H9 (cell line): ENCODE data around the gene TRABD. TPM values are rescaled to one million over a fixed set of nuclear protein-coding genes. Genes with fewer than 3 reads are reported as not detected.

Experiments used
- DNase-seq: peaks from one replicate; pipeline ENCODE4 v3.0.0-alpha.2; 2017
- H2AFZ ChIP-seq: one replicate; pipeline ENCODE4 v1.6.1; 2013; ENCODE audit warnings: mild to moderate bottlenecking, low read length, control low read depth, moderate library complexity
- H2AK5ac ChIP-seq: 2 replicates; pipeline ENCODE4 v1.6.1; 2013; ENCODE audit warnings: low read length, control low read depth, mixed read lengths; ENCODE audit not compliant: insufficient read length
- H2BK120ac ChIP-seq: one replicate; pipeline ENCODE4 v1.6.1; 2013; ENCODE audit warnings: low read depth, mild to moderate bottlenecking, low read length, control low read depth, inconsistent platforms; ENCODE audit not compliant: poor library complexity, severe bottlenecking
- H2BK12ac ChIP-seq: 2 replicates; pipeline ENCODE4 v1.6.1; 2013; ENCODE audit warnings: low read length, control low read depth, mixed read lengths, low read depth; ENCODE audit not compliant: insufficient read length
- H2BK15ac ChIP-seq: 2 replicates; pipeline ENCODE4 v1.6.1; 2013; ENCODE audit warnings: low read depth, low read length, control low read depth
- H2BK20ac ChIP-seq: one replicate; pipeline ENCODE4 v1.6.1; 2013; ENCODE audit warnings: low read depth, mild to moderate bottlenecking, low read length, control low read depth, inconsistent platforms; ENCODE audit not compliant: poor library complexity, severe bottlenecking
- H2BK5ac ChIP-seq: 2 replicates; pipeline ENCODE4 v1.6.1; 2013; ENCODE audit warnings: low read length, control low read depth, mixed read lengths; ENCODE audit not compliant: insufficient read length
- H3K14ac ChIP-seq: 2 replicates; pipeline ENCODE4 v1.6.1; 2013; ENCODE audit warnings: low read length, control low read depth; ENCODE audit not compliant: insufficient read depth
- H3K18ac ChIP-seq: 2 replicates; pipeline ENCODE4 v1.6.1; 2013; ENCODE audit warnings: low read depth, mild to moderate bottlenecking, mixed read lengths, low read length, control low read depth; ENCODE audit not compliant: insufficient read length
- H3K23ac ChIP-seq: 2 replicates; pipeline ENCODE4 v1.6.1; 2013; ENCODE audit warnings: low read length, control low read depth, mixed read lengths, low read depth; ENCODE audit not compliant: insufficient read length
- H3K23me2 ChIP-seq: 2 replicates; pipeline ENCODE4 v1.6.1; 2013; ENCODE audit warnings: low read depth, mild to moderate bottlenecking, mixed read lengths, low read length, control low read depth; ENCODE audit not compliant: insufficient read length, poor library complexity, severe bottlenecking
- H3K27ac ChIP-seq: 2 replicates; pipeline ENCODE4 v1.5.1; 2013; ENCODE audit warnings: low read length, control low read depth, mixed read lengths, low read depth; ENCODE audit not compliant: insufficient read length
- H3K27me3 ChIP-seq: 2 replicates; pipeline ENCODE4 v1.6.1; 2013; ENCODE audit warnings: low read length, control low read depth, inconsistent platforms; ENCODE audit not compliant: insufficient read depth
- H3K4ac ChIP-seq: 2 replicates; pipeline ENCODE4 v1.6.1; 2013; ENCODE audit warnings: low read depth, mild to moderate bottlenecking, control low read depth, inconsistent platforms, low read length, moderate library complexity
- H3K4me1 ChIP-seq: 2 replicates; pipeline ENCODE4 v1.6.1; 2013; ENCODE audit warnings: low read length, control low read depth, inconsistent platforms; ENCODE audit not compliant: insufficient read depth
- H3K4me2 ChIP-seq: 2 replicates; pipeline ENCODE4 v1.6.1; 2013; ENCODE audit warnings: low read length, control low read depth, mixed read lengths; ENCODE audit not compliant: insufficient read length, insufficient read depth
- H3K56ac ChIP-seq: 2 replicates; pipeline ENCODE4 v1.6.1; 2013; ENCODE audit warnings: low read depth, mild to moderate bottlenecking, mixed read lengths, low read length, control low read depth; ENCODE audit not compliant: insufficient read length
- H3K79me1 ChIP-seq: 2 replicates; pipeline ENCODE4 v1.6.1; 2013; ENCODE audit warnings: low read depth, mild to moderate bottlenecking, moderate library complexity, low read length, control low read depth, inconsistent platforms; ENCODE audit not compliant: insufficient read depth, poor library complexity, severe bottlenecking
- H3K79me2 ChIP-seq: 2 replicates; pipeline ENCODE4 v1.6.1; 2013; ENCODE audit warnings: low read length, control low read depth, inconsistent platforms; ENCODE audit not compliant: insufficient read depth
- H3K9ac ChIP-seq: 2 replicates; pipeline ENCODE4 v1.6.1; 2013; ENCODE audit warnings: low read length, control low read depth, mixed read lengths; ENCODE audit not compliant: insufficient read length; ENCODE audit errors: extremely low read depth
- H3K9me3 ChIP-seq: one replicate; pipeline ENCODE4 v1.6.1; 2013; ENCODE audit warnings: low read depth, low read length, inconsistent platforms; ENCODE audit not compliant: control insufficient read depth
- H3T11ph ChIP-seq: one replicate; pipeline ENCODE4 v1.6.1; 2013; ENCODE audit warnings: mild to moderate bottlenecking, low read length, control low read depth, inconsistent platforms
- H4K20me1 ChIP-seq: one replicate; pipeline ENCODE4 v1.6.1; 2013; ENCODE audit not compliant: control insufficient read depth, insufficient read length, insufficient read depth
- H4K5ac ChIP-seq: 2 replicates; pipeline ENCODE4 v1.6.1; 2013; ENCODE audit warnings: low read depth, mild to moderate bottlenecking, mixed read lengths, low read length, control low read depth; ENCODE audit not compliant: insufficient read length
- H4K8ac ChIP-seq: replicated peaks from 2 replicates; pipeline ENCODE4 v1.6.1; 2013; ENCODE audit warnings: low read length, control low read depth, mixed read lengths, low read depth; ENCODE audit not compliant: insufficient read length
- H4K91ac ChIP-seq: 2 replicates; pipeline ENCODE4 v1.6.1; 2013; ENCODE audit warnings: low read depth, mild to moderate bottlenecking, moderate library complexity, mixed read lengths, low read length, control low read depth; ENCODE audit not compliant: insufficient read length
- H3K27ac Mint-ChIP-seq, 3 experiments: 2 replicates in 2 of 3; 3 replicates in 1 of 3; pipeline ENCODE4 v1.8.0; 2020 to 2021; ENCODE audit warnings: mixed read lengths in 3 of 3, mild to moderate bottlenecking in 1 of 3, moderate library complexity in 1 of 3
- H3K27me3 Mint-ChIP-seq: 2 replicates; pipeline ENCODE4 v1.8.0; 2021; ENCODE audit warnings: low read depth, mild to moderate bottlenecking, moderate library complexity, mixed read lengths
- H3K36me3 Mint-ChIP-seq, 3 experiments: 2 replicates in 2 of 3; 3 replicates in 1 of 3; pipeline ENCODE4 v1.8.0; 2020 to 2021; ENCODE audit warnings: low read depth in 3 of 3, mixed read lengths in 3 of 3; ENCODE audit not compliant: insufficient read depth in 1 of 3
- H3K4me1 Mint-ChIP-seq, 2 experiments: 2 replicates each; pipeline ENCODE4 v1.8.0; 2020; ENCODE audit warnings: mixed read lengths in 2 of 2
- H3K4me3 Mint-ChIP-seq, 2 experiments: 2 replicates in 1 of 2; 3 replicates in 1 of 2; pipeline ENCODE4 v1.8.0; 2020 to 2021; ENCODE audit warnings: mild to moderate bottlenecking in 2 of 2, mixed read lengths in 2 of 2, moderate library complexity in 1 of 2
- H3K9me3 Mint-ChIP-seq, 2 experiments: 2 replicates in 1 of 2; 3 replicates in 1 of 2; pipeline ENCODE4 v1.8.0; 2020; ENCODE audit warnings: mild to moderate bottlenecking in 2 of 2, mixed read lengths in 2 of 2, moderate library complexity in 1 of 2
- CTCF ChIP-seq: fragments of 200-600 bp; sonication (generic); conservative IDR thresholded peaks from 3 replicates; pipeline ENCODE4 v1.8.0; 2021; ENCODE audit warnings: antibody characterized with exemption, mild to moderate bottlenecking
- WGBS: extraction: QIAGEN DNeasy Blood & Tissue Kit; methylation state at CpG from one replicate; pipeline ENCODE4 v1.1.7; 2013; ENCODE audit warnings: missing lambda C conversion rate, low lambda C conversion rate, mixed read lengths; ENCODE audit not compliant: insufficient read length; ENCODE audit errors: extremely low coverage; 5-methylcytosine and 5-hydroxymethylcytosine counted together
- total RNA-seq: library from RNA; stranded (reverse); gene quantifications from 2 replicates; pipeline ENCODE4 v1.2.1, GENCODE V29; 2021

TRABD gene
- total RNA-seq, 1 experiment from 2014 or later: 47.8 TPM

GRCh38 chr22:50140615-50141014 is 45.1 kb upstream of the TRABD start:
- Histone ChIP-seq H3K9ac (no peak overlapping the region), H4K5ac (no peak overlapping the region), H3K27ac (no peak overlapping the region), H2AK5ac (no peak overlapping the region), H3T11ph (no peak overlapping the region), H3K27me3 (no peaks in the 10 kb centered on the region), H2BK15ac (no peak overlapping the region), H2BK120ac (no peak overlapping the region), H2BK12ac (no peak overlapping the region), H3K79me2 (no peaks in the 10 kb centered on the region), H2BK5ac (no peak overlapping the region), H2BK20ac (no peak overlapping the region), H3K4me2 (no peak overlapping the region), H4K8ac (no peak overlapping the region), H4K20me1 (no peaks in the 10 kb centered on the region), H3K18ac (no peak overlapping the region), H3K56ac (no peak overlapping the region), H2AFZ (no peak overlapping the region), H3K4me1 (no peaks in the 10 kb centered on the region), H3K23ac (no peak overlapping the region), H3K14ac (no peak overlapping the region), H3K23me2 (no peaks in the 10 kb centered on the region), H3K4ac (no peak overlapping the region), H4K91ac (no peak overlapping the region), H3K79me1 (no peaks in the 10 kb centered on the region), H3K9me3 (no peaks in the 10 kb centered on the region)
- peaks cover 18% of the 10 kb centered on the region for H3K27me3 Mint-ChIP-seq
- H3K4me3 Mint-ChIP-seq: no peak overlapping the region; a peak in 1 of 5 replicates
- DNase-seq: no peak
- H3K27ac Mint-ChIP-seq: no peak overlapping the region
- peaks cover 0 to 3% of the 10 kb centered on the region in 2 experiments; a peak in 2 of 5 replicates for H3K9me3 Mint-ChIP-seq
- TF ChIP-seq CTCF: no peak
- H3K36me3 Mint-ChIP-seq: no peaks in the 10 kb centered on the region
- peaks cover 2 to 3% of the 10 kb centered on the region in 2 experiments for H3K4me1 Mint-ChIP-seq
- no CpG with 5 or more reads among the region's 3 CpGs for WGBS
